ENCODE data around the gene EFHC1. TPM values are rescaled to one million over a fixed set of nuclear protein-coding genes. Genes with fewer than 3 reads are reported as not detected.

The EFHC1 gene
- total RNA-seq, 1 experiment from 2014 or later: 18.1 TPM

DNA sequence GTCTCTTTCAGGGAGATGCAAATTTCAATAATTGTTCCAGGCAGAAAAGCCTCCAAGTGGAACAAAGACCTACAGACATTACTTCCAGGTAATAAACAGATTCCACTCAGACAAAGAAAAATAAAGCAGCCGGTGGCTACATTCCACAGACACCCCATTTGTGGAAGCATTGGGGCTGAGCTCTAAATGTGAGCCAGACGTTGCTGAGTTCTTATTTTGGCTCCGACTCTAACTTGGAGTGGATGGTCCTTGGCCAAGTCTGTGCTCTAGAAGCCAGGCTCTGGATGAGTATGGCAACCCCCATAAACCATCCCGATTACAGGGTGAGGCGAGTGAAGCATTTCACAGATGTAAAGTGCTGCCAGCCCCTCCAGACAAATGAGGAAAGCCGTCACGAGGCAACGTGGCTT, 150.2 kb downstream of the EFHC1 start:
- no peak for DNase-seq
- Mint-ChIP-seq H3K4me1 (ENCODE audit: low read depth, unreplicated experiment) (peaks cover 25% of the 10 kb centered on the region), H3K27ac (ENCODE audit: unreplicated experiment) (no peak overlapping the region), H3K36me3 (ENCODE audit: insufficient read depth, unreplicated experiment) (no peaks in the 10 kb centered on the region), H3K27me3 (ENCODE audit: unreplicated experiment) (no peaks in the 10 kb centered on the region), H3K4me3 (ENCODE audit: low read depth, unreplicated experiment) (no peak overlapping the region), H3K9me3 (ENCODE audit: low read depth, unreplicated experiment) (no peaks in the 10 kb centered on the region)
- TF ChIP-seq, protein P1, sequence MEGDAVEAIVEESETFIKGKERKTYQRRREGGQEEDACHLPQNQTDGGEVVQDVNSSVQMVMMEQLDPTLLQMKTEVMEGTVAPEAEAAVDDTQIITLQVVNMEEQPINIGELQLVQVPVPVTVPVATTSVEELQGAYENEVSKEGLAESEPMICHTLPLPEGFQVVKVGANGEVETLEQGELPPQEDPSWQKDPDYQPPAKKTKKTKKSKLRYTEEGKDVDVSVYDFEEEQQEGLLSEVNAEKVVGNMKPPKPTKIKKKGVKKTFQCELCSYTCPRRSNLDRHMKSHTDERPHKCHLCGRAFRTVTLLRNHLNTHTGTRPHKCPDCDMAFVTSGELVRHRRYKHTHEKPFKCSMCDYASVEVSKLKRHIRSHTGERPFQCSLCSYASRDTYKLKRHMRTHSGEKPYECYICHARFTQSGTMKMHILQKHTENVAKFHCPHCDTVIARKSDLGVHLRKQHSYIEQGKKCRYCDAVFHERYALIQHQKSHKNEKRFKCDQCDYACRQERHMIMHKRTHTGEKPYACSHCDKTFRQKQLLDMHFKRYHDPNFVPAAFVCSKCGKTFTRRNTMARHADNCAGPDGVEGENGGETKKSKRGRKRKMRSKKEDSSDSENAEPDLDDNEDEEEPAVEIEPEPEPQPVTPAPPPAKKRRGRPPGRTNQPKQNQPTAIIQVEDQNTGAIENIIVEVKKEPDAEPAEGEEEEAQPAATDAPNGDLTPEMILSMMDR (IDR thresholded peaks at IDR 0.05; ENCODE audit: unreplicated experiment): no peak
- CTCF ChIA-PET: interaction anchor here (0.8 kb wide), 1 partner anchor 280 kb away, joined by 4 read pairs; no protein-coding TSS in a partner anchor
- no TSS peak for BruUV-seq (replicated peaks)
- intact Hi-C loops (cut with micrococcal nuclease; ENCODE audit: unreplicated experiment): no loop called here

DNA sequence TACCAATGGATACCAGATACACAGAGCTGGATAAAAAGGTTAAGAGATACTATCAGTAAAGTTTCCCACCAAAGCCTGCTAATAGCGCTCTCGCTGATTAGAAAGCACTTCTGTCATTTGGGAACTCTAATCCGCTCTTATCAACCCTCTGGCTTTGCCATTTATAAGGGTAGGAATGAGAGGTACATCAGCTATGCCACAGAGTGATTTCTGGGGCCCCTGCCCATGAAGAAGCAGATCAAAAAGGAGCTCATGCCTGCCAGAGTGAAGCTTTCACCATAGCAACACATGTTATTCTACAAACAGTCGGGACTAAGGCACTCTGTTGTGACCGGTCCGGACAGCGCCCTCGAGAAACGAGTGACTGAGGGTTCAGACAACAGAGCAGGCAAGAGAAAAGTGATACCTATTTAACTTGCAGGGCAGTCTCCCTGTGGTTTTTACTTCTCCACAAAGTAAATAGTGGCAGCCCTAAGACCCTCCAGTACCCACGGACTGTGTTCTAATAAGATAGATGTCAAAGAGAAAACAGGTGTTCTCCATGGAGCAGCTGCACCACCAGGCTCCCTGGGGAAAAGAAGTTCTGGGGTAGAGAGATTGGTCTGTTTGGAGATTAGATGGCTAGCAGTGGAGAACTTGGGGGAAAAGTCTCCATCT, 151.1 kb downstream of the EFHC1 start:
- BruUV-seq (replicated peaks): no TSS peak
- H3K36me3 Mint-ChIP-seq (ENCODE audit: insufficient read depth, unreplicated experiment): peaks cover 5% of the 10 kb centered on the region
- no peak overlapping the region for H3K4me3 Mint-ChIP-seq (ENCODE audit: low read depth, unreplicated experiment)
- H3K9me3 Mint-ChIP-seq (ENCODE audit: low read depth, unreplicated experiment): no peaks in the 10 kb centered on the region
- no peak for DNase-seq
- TF ChIP-seq, protein P1 (IDR thresholded peaks at IDR 0.05; ENCODE audit: unreplicated experiment): no peak
- intact Hi-C loops (cut with micrococcal nuclease; ENCODE audit: unreplicated experiment): no loop called here
- H3K27me3 Mint-ChIP-seq (ENCODE audit: unreplicated experiment): no peaks in the 10 kb centered on the region
- peaks cover 34% of the 10 kb centered on the region for H3K4me1 Mint-ChIP-seq (ENCODE audit: low read depth, unreplicated experiment)
- H3K27ac Mint-ChIP-seq (ENCODE audit: unreplicated experiment): no peak overlapping the region
- CTCF ChIA-PET: interaction anchor here (0.6 to 0.7 kb wide), 2 partner anchors 91 to 150 kb away, joined by 3 to 4 read pairs; no protein-coding TSS in a partner anchor

DNA sequence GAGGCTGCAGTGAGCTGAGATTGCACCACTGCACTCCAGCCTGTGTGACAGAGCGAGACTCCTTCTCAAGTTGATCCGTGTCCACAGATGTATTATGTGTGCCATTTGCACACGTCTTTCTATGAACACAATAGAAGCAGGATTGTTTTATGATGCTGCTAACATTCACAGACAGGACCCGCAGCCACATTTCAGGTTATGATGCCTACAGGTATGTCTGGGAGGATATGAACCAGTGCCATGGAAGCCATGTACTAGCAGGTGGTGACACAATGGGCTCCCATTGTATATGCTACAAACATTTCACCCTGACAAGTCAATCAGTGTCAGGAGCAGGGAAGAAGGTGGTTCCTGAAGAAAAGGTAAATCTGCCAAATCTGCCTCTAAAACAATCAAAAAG, 152.4 kb downstream of the EFHC1 start:
- no peak for DNase-seq
- H3K9me3 Mint-ChIP-seq (ENCODE audit: low read depth, unreplicated experiment): no peaks in the 10 kb centered on the region
- intact Hi-C loops (cut with micrococcal nuclease; ENCODE audit: unreplicated experiment): no loop called here
- H3K27me3 Mint-ChIP-seq (ENCODE audit: unreplicated experiment): no peaks in the 10 kb centered on the region
- TF ChIP-seq, protein P1 (IDR thresholded peaks at IDR 0.05; ENCODE audit: unreplicated experiment): no peak
- CTCF ChIA-PET: no interaction called here
- H3K36me3 Mint-ChIP-seq (ENCODE audit: insufficient read depth, unreplicated experiment): peaks cover 14% of the 10 kb centered on the region
- no TSS peak for BruUV-seq (replicated peaks)
- H3K4me1 Mint-ChIP-seq (ENCODE audit: low read depth, unreplicated experiment): peaks cover 36% of the 10 kb centered on the region
- H3K4me3 Mint-ChIP-seq (ENCODE audit: low read depth, unreplicated experiment): no peak overlapping the region
- H3K27ac Mint-ChIP-seq (ENCODE audit: unreplicated experiment): no peak overlapping the region

DNA sequence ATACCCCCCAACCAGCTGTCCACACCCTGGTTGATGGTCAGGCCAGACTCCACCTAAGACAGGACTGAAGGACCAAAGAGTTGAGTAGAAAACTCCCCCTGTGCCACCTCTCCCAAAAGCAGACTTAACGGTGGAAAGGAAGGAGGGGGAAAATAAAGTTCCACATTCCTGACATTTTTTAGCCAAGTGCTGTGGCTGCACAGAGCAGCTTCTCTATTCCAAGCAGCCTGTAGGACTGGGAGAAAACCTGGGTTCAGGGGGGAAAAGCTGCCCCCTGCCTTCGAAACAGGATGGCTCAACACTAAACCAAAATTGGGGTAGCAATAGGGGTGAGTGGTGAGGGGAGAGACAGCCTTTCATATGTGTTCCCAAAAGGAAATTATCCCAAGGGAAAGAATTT, 153.2 kb downstream of the EFHC1 start:
- H3K27me3 Mint-ChIP-seq (ENCODE audit: unreplicated experiment): no peaks in the 10 kb centered on the region
- BruUV-seq (replicated peaks): no TSS peak
- H3K4me3 Mint-ChIP-seq (ENCODE audit: low read depth, unreplicated experiment): no peak overlapping the region
- TF ChIP-seq, protein P1 (IDR thresholded peaks at IDR 0.05; ENCODE audit: unreplicated experiment): no peak
- intact Hi-C loops (cut with micrococcal nuclease; ENCODE audit: unreplicated experiment): no loop called here
- no peak overlapping the region for H3K27ac Mint-ChIP-seq (ENCODE audit: unreplicated experiment)
- peaks cover 17% of the 10 kb centered on the region for H3K36me3 Mint-ChIP-seq (ENCODE audit: insufficient read depth, unreplicated experiment)
- DNase-seq: no peak
- CTCF ChIA-PET: interaction anchor here (0.8 kb wide), 1 partner anchor 136 kb away, joined by 3 read pairs; no protein-coding TSS in a partner anchor
- no peaks in the 10 kb centered on the region for H3K9me3 Mint-ChIP-seq (ENCODE audit: low read depth, unreplicated experiment)
- H3K4me1 Mint-ChIP-seq (ENCODE audit: low read depth, unreplicated experiment): peaks cover 36% of the 10 kb centered on the region

Other genes with a start within 250 kb of the EFHC1 start
- gene IL17A, start 234.0 kb upstream of the EFHC1 start, total RNA-seq (2022): not detected in 2 replicates
- not detected in 2 replicates for gene IL17F, start 175.8 kb upstream of the EFHC1 start, total RNA-seq (2022)
- 116 and 117 TPM in 2 replicates for gene MCM3, start 135.6 kb upstream of the EFHC1 start, total RNA-seq (2022)
- 16.1 and 16.3 TPM in 2 replicates for gene PAQR8, start 58.2 kb upstream of the EFHC1 start, total RNA-seq (2022)
- 10.7 and 12.8 TPM in 2 replicates for gene TRAM2, start 156.7 kb downstream of the EFHC1 start, total RNA-seq (2022)